ENCODE results near the gene MNS1. TPM values are rescaled to one million over a fixed set of nuclear protein-coding genes. Genes with fewer than 3 reads are reported as not detected.

MNS1 gene
- total and polyA plus RNA-seq, 7 donors = 0.55 to 1.9 (median 1.2) TPM

DNA sequence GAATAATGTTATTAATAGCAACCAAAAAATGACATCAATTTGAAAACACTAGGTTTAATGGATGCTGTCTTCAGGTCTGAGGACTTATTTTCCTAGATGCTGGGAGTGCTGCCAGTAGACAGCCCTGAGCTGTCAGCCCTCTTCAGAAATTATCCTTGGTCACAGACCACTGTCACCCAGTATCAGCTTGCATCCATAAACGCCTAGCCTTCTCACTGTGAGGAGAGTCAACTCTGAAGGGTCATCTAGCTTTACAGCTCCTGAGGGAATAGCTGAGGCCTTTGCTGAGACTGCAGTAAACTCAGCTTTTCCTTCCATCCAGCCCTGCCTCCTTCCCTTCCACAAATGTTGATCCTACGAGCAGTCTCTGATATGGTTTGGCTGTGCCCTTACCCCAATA is 19.4 kb upstream of the MNS1 start:
- no peak for TF ChIP-seq POLR2A (IDR thresholded peaks at IDR 0.05)
- no peaks in the 10 kb centered on the region for H3K36me3 ChIP-seq
- H3K4me1 ChIP-seq = no peaks in the 10 kb centered on the region
- no peak overlapping the region for H3K4me3 ChIP-seq
- DNase-seq = no peak
- H3K27me3 ChIP-seq = no peaks in the 10 kb centered on the region
- no peak overlapping the region for H3K27ac ChIP-seq
- 83 to 87% methylated on average over 2 of the region's 2 CpGs for WGBS, 2 donors
- no peaks in the 10 kb centered on the region for H3K9me3 ChIP-seq
- intact Hi-C loops (cut with DNase I) = no loop called here

- Histone ChIP-seq H3K4me3 (no peak overlapping the region), H3K36me3 (no peaks in the 10 kb centered on the region), H3K27ac (no peak overlapping the region), H3K9me3 (no peaks in the 10 kb centered on the region), H3K4me1 (no peaks in the 10 kb centered on the region), H3K27me3 (no peaks in the 10 kb centered on the region)
- intact Hi-C loops (cut with DNase I) = no loop called here
- no peak for TF ChIP-seq EP300 (IDR thresholded peaks at IDR 0.05)
- TF ChIP-seq POLR2A (IDR thresholded peaks at IDR 0.05) = no peak
- no peak for TF ChIP-seq POLR2AphosphoS5 (IDR thresholded peaks at IDR 0.05)
- TF ChIP-seq CTCF (IDR thresholded peaks at IDR 0.05) = no peak
- DNase-seq = no peak
Measured at GRCh38 chr15:56475351-56475750, 10.4 kb upstream of the MNS1 start.

- Histone ChIP-seq H3K27ac (no peak overlapping the region), H3K9me3 (no peaks in the 10 kb centered on the region), H3K36me3 (no peaks in the 10 kb centered on the region), H3K4me1 (no peaks in the 10 kb centered on the region), H3K27me3 (no peaks in the 10 kb centered on the region), H3K4me3 (no peak overlapping the region)
- 75 to 95% methylated on average over 1 of the region's 1 CpG for WGBS, 2 donors
- DNase-seq = no peak
- TF ChIP-seq POLR2AphosphoS5 (IDR thresholded peaks at IDR 0.05) = no peak
- TF ChIP-seq CTCF (IDR thresholded peaks at IDR 0.05) = no peak
- no peak for TF ChIP-seq POLR2A (IDR thresholded peaks at IDR 0.05)
- TF ChIP-seq EP300 (IDR thresholded peaks at IDR 0.05) = no peak
- intact Hi-C loops (cut with DNase I) = no loop called here
Measured at GRCh38 chr15:56473017-56473416, 8.1 kb upstream of the MNS1 start.

DNA sequence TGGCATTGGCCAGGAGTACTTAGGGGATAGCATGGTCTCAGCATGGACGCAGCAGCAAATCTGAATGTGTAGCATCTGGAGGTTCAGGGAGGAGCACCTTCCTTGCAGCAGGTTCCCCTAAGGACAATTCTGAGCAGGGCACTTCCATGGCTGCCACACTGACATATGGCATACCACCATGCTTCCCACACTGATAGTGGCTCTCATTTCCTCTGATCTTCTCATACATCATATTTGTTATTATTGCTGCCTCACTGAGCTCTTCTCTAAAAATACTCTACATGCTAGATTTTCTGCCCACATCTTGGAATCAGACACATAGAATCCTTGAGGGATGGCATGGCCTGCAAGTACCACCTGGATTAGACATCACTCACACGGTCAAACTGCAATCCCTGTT is 7.3 kb upstream of the MNS1 start:
- Histone ChIP-seq H3K27me3 (no peaks in the 10 kb centered on the region), H3K9me3 (no peaks in the 10 kb centered on the region), H3K4me1 (no peaks in the 10 kb centered on the region), H3K36me3 (no peaks in the 10 kb centered on the region), H3K27ac (no peak overlapping the region), H3K4me3 (no peak overlapping the region)
- WGBS, 2 donors = 87 to 88% methylated on average over 2 of the region's 2 CpGs
- DNase-seq = no peak
- TF ChIP-seq EP300 (IDR thresholded peaks at IDR 0.05) = no peak
- TF ChIP-seq CTCF (IDR thresholded peaks at IDR 0.05) = no peak
- no peak for TF ChIP-seq POLR2A (IDR thresholded peaks at IDR 0.05)
- TF ChIP-seq POLR2AphosphoS5 (IDR thresholded peaks at IDR 0.05) = no peak
- intact Hi-C loops (cut with DNase I) = no loop called here

DNA sequence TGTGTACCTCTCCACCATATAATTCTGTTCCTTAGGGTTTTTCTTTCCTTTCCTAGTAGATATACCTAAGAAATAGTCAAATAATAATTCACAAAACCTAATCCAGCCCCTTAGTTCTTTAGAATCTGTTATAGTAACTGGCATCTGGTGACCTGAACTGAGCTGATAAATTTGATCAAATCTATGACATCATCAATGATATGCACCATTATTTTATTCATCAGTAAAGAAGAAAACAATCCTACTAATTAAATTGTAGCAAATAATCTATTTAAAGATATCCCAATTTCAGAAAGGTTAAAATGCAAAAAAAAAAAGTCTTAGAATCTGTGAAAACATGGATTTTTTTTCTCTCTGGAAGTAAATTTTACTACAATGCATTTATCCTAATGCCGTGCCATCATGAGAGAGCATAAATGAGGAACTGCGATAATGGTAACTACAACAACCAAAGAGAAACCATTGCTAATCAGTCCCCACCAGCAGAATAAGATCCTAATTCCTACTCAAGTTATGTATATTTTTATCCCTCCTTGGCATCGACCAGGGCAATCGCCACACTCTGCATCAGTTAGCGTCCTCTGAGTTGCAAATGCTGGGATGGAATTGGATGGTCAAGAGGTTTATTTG is 6.6 kb upstream of the MNS1 start:
- intact Hi-C loops (cut with DNase I) = no loop called here
- DNase-seq = no peak
- WGBS, 2 donors = 90 to 93% methylated on average over 5 of the region's 5 CpGs

More for the DNA sequence above, 6.6 kb upstream of the MNS1 start:
- no peaks in the 10 kb centered on the region for H3K27me3 ChIP-seq
- no peaks in the 10 kb centered on the region for H3K9me3 ChIP-seq
- H3K27ac ChIP-seq = no peak overlapping the region
- H3K4me1 ChIP-seq = no peaks in the 10 kb centered on the region
- H3K4me3 ChIP-seq = no peak overlapping the region
- TF ChIP-seq POLR2A (IDR thresholded peaks at IDR 0.05) = no peak
- no peak for TF ChIP-seq CTCF (IDR thresholded peaks at IDR 0.05)
- TF ChIP-seq POLR2AphosphoS5 (IDR thresholded peaks at IDR 0.05) = no peak
- no peak for TF ChIP-seq EP300 (IDR thresholded peaks at IDR 0.05)
- H3K36me3 ChIP-seq = no peaks in the 10 kb centered on the region

Data from sigmoid colon (tissue), 7 donors.